ENCODE data around the gene SLC25A51. TPM values are rescaled to one million over a fixed set of nuclear protein-coding genes. Genes with fewer than 3 reads are reported as not detected.

Gene SLC25A51
- total and polyA plus RNA-seq, 4 donors, result 3.8 to 24.4 (median 9.1) TPM

GRCh38 chr9:37942621-37943344, 38.9 kb upstream of the SLC25A51 start:
- H3K27me3 ChIP-seq (ENCODE audit: control insufficient read depth in 4 of 4, insufficient read depth in 4 of 4, low read length in 3 of 4), result no peaks in the 10 kb centered on the region
- H3K9me3 ChIP-seq (ENCODE audit: control insufficient read depth in 4 of 4, low read length in 3 of 4), result no peaks in the 10 kb centered on the region
- no peak overlapping the region for H3K27ac ChIP-seq (ENCODE audit: low read depth in 1 of 2, low read length in 2 of 2)
- H3K4me3 ChIP-seq (ENCODE audit: low read depth in 1 of 3, low read length in 3 of 3), result no peak overlapping the region
- peaks cover 0 to 16% (median 7%) of the 10 kb centered on the region in 4 donors for H3K4me1 ChIP-seq (ENCODE audit: control insufficient read depth in 4 of 4, insufficient read depth in 4 of 4, low read length in 3 of 4)
- no peak for DNase-seq (ENCODE audit: low spot score)
- no peak overlapping the region for H3K9ac ChIP-seq (ENCODE audit: low read depth in 1 of 2, low read length in 2 of 2)
- H3K36me3 ChIP-seq (ENCODE audit: control insufficient read depth in 4 of 4, insufficient read depth in 3 of 4, low read depth in 1 of 4, low read length in 3 of 4), result peaks cover 8 to 51% (median 31%) of the 10 kb centered on the region in 4 donors
- 92% methylated on average over 12 of the region's 12 CpGs for WGBS
- no peak for TF ChIP-seq GABPA (IDR thresholded peaks at IDR 0.05 in 1 of 2, conservative IDR thresholded peaks at IDR 0.05 in 1 of 2)
- no peak for TF ChIP-seq JUND (IDR thresholded peaks at IDR 0.05)
- no peak for TF ChIP-seq FOXA1 (IDR thresholded peaks at IDR 0.05)
- TF ChIP-seq NR2F2 (IDR thresholded peaks at IDR 0.05), result no peak
- no peak for TF ChIP-seq HNF4G (IDR thresholded peaks at IDR 0.05)
- no peak for TF ChIP-seq CTCF (IDR thresholded peaks at IDR 0.05; ENCODE audit: low read depth, low read length, missing input control)
- TF ChIP-seq MAX (IDR thresholded peaks at IDR 0.05), result no peak
- TF ChIP-seq ATF3 (IDR thresholded peaks at IDR 0.05), result no peak
- no peak for TF ChIP-seq SP1 (IDR thresholded peaks at IDR 0.05)
- no peak for TF ChIP-seq YY1 (IDR thresholded peaks at IDR 0.05)
- TF ChIP-seq HNF4A (conservative IDR thresholded peaks at IDR 0.05), result no peak
- TF ChIP-seq EGR1 (IDR thresholded peaks at IDR 0.05; ENCODE audit: low read depth in 2 of 2), result no peak
- no peak for TF ChIP-seq ZBTB33 (IDR thresholded peaks at IDR 0.05)
- TF ChIP-seq FOXA2 (IDR thresholded peaks at IDR 0.05), result no peak
- no peak for TF ChIP-seq REST (IDR thresholded peaks at IDR 0.05)
- TF ChIP-seq RAD21 (IDR thresholded peaks at IDR 0.05), result no peak
- no peak for TF ChIP-seq RXRA (IDR thresholded peaks at IDR 0.05)
- TF ChIP-seq TAF1 (conservative IDR thresholded peaks at IDR 0.05), result no peak
